GM12878 (cell line): ENCODE measurements around the gene EXOC3L1. TPM values are rescaled to one million over a fixed set of nuclear protein-coding genes. Genes with fewer than 3 reads are reported as not detected.

Source experiments
- ATAC-seq: fragments of 200-7000 bp; cut with Tn5 transposase; 3 replicates; pipeline ENCODE4 v1.9.1; 2020; ENCODE audit warnings: mild to moderate bottlenecking, moderate library complexity
- BruUV-seq: library from RNA; stranded (reverse); fragments of 400-500 nt; replicated peaks from 2 replicates; lab custom pipeline; 2021; lab: Mats Ljungman, UMichigan
- CTCF ChIA-PET: fragments of 300-600 bp; sonication (Branson Sonifier 250); formaldehyde crosslinking; extraction: SDS; loops from one replicate; lab custom pipeline; 2021; ENCODE audit warnings: inconsistent platforms; lab: Yijun Ruan, JAX
- POLR2A ChIA-PET: fragments of 350-600 bp; formaldehyde crosslinking; extraction: SDS; loops from one replicate; lab custom pipeline; 2021; ENCODE audit warnings: inconsistent platforms; lab: Charles Lee
- RAD21 ChIA-PET: fragments of 300-600 bp; sonication (Branson Sonifier 250); formaldehyde crosslinking; loops from one replicate; lab custom pipeline; 2023; ENCODE audit warnings: antibody characterized with exemption; ENCODE audit not compliant: unreplicated experiment; lab: Charles Lee
- SMC1A ChIA-PET: fragments of 300-600 bp; sonication (Branson Sonifier 250); formaldehyde crosslinking; loops from one replicate; lab custom pipeline; 2023; ENCODE audit not compliant: unreplicated experiment, uncharacterized antibody; lab: Charles Lee
- DNase-seq: peaks from one replicate; pipeline ENCODE4 v3.0.0-alpha.2; 2011; ENCODE audit warnings: low read depth, low spot score
- FAIRE-seq: peaks from 3 replicates; lab custom pipeline; 2011; peaks lifted over from hg19 to GRCh38; lab: Jason Lieb, UNC
- H2AFZ ChIP-seq: 2 replicates; pipeline ENCODE4 v1.6.0; 2011; ENCODE audit warnings: low read depth, low read length, control low read depth; ENCODE audit not compliant: control insufficient read depth
- H3K27ac ChIP-seq: 2 replicates; pipeline ENCODE4 v1.5.1; 2011; ENCODE audit warnings: control low read depth; ENCODE audit not compliant: control insufficient read depth, insufficient read depth
- H3K27me3 ChIP-seq, 2 experiments: replicated peaks in 1 of 2; 2 replicates each; pipeline versions ENCODE4 v1.6.0 to v1.6.1; 2011; ENCODE audit warnings: low read length in 1 of 2; ENCODE audit not compliant: control insufficient read depth in 2 of 2, insufficient read depth in 2 of 2
- H3K36me3 ChIP-seq, 2 experiments: 2 replicates each; pipeline ENCODE4 v1.5.1; 2011; ENCODE audit warnings: low read length in 1 of 2; ENCODE audit not compliant: control insufficient read depth in 2 of 2, insufficient read depth in 2 of 2
- H3K4me1 ChIP-seq: 2 replicates; pipeline ENCODE4 v1.6.1; 2011; ENCODE audit warnings: mild to moderate bottlenecking, low read length, moderate library complexity, mixed read lengths; ENCODE audit not compliant: control insufficient read depth, insufficient read depth
- H3K4me2 ChIP-seq: 2 replicates; pipeline ENCODE4 v1.6.0; 2011; ENCODE audit warnings: control low read depth; ENCODE audit not compliant: control insufficient read depth, insufficient read depth
- H3K4me3 ChIP-seq: fragments of 200-600 bp; sonication (generic); 2 replicates; pipeline ENCODE4 v1.5.1; 2016
- H3K79me2 ChIP-seq: 2 replicates; pipeline ENCODE4 v1.6.0; 2011; ENCODE audit warnings: low read length; ENCODE audit not compliant: control insufficient read depth, insufficient read depth
- H3K9ac ChIP-seq: 2 replicates; pipeline ENCODE4 v1.8.0; 2011; ENCODE audit warnings: low read length, control low read depth, mixed read lengths; ENCODE audit not compliant: control insufficient read depth, insufficient read depth
- H3K9me3 ChIP-seq: replicated peaks from 3 replicates; pipeline ENCODE4 v1.5.1; 2011; ENCODE audit warnings: mild to moderate bottlenecking, low read length; ENCODE audit not compliant: control insufficient read depth, insufficient read depth
- H4K20me1 ChIP-seq: 2 replicates; pipeline ENCODE4 v1.6.0; 2011; ENCODE audit not compliant: control insufficient read depth, insufficient read depth
- ATF3 ChIP-seq: IDR thresholded peaks from 2 replicates; pipeline ENCODE4 v1.6.1; 2011; ENCODE audit warnings: low read depth, mild to moderate bottlenecking, low read length, moderate library complexity, borderline replicate concordance; ENCODE audit errors: extremely low read depth
- BHLHE40 ChIP-seq, 2 experiments: fragments of 450-650 bp in 1 of 2; IDR thresholded peaks; 2 replicates each; pipeline ENCODE4 v1.6.1; 2011 to 2017; ENCODE audit warnings: low read depth in 2 of 2, borderline replicate concordance in 1 of 2, improper control_type of control experiment in 1 of 2, low read length in 1 of 2, mild to moderate bottlenecking in 1 of 2
- CEBPB ChIP-seq, 2 experiments: fragments of 150-350 bp in 1 of 2; IDR thresholded peaks; 2 replicates each; pipeline ENCODE4 v1.6.1; 2012 to 2014; ENCODE audit warnings: low read depth in 2 of 2, low read length in 2 of 2, borderline replicate concordance in 1 of 2, inconsistent platforms in 1 of 2
- CHD1 ChIP-seq: IDR thresholded peaks from 2 replicates; pipeline ENCODE4 v1.6.1; 2012; ENCODE audit warnings: low read depth, low read length, improper control_type of control experiment
- CREB1 ChIP-seq: IDR thresholded peaks from 2 replicates; pipeline ENCODE4 v1.6.1; 2012; ENCODE audit warnings: low read depth, mild to moderate bottlenecking, inconsistent platforms
- E2F4 ChIP-seq: IDR thresholded peaks from 2 replicates; pipeline ENCODE4 v1.6.1; 2012; ENCODE audit warnings: low read depth, low read length, improper control_type of control experiment
- ETV6 ChIP-seq, 2 experiments: fragments of 450-650 bp in 1 of 2; IDR thresholded peaks in 1 of 2; conservative IDR thresholded peaks in 1 of 2; 2 replicates each; pipeline ENCODE4 v1.6.1; 2014; ENCODE audit warnings: antibody characterized with exemption in 1 of 2, borderline replicate concordance in 1 of 2, low read depth in 1 of 2, mild to moderate bottlenecking in 1 of 2, moderate library complexity in 1 of 2
- IKZF1 ChIP-seq: fragments of 450-650 bp; conservative IDR thresholded peaks from 2 replicates; pipeline ENCODE4 v1.6.1; 2017; ENCODE audit warnings: antibody characterized with exemption, mild to moderate bottlenecking
- MEF2B ChIP-seq: fragments of 450-650 bp; IDR thresholded peaks from 2 replicates; pipeline ENCODE4 v1.6.1; 2018; ENCODE audit warnings: mild to moderate bottlenecking, moderate library complexity; ENCODE audit not compliant: partially characterized antibody, poor library complexity, severe bottlenecking
- MYC ChIP-seq: IDR thresholded peaks from 2 replicates; pipeline ENCODE4 v1.6.1; 2011; ENCODE audit warnings: mild to moderate bottlenecking, low read length, moderate library complexity, inconsistent platforms; ENCODE audit not compliant: insufficient read depth, insufficient replicate concordance, insufficient read length, severe bottlenecking
- PAX5 ChIP-seq: IDR thresholded peaks from 2 replicates; pipeline ENCODE4 v1.6.1; 2011; ENCODE audit warnings: low read depth, low read length, borderline replicate concordance
- PAX8 ChIP-seq: fragments of 450-650 bp; IDR thresholded peaks from 2 replicates; pipeline ENCODE4 v1.6.1; 2017; ENCODE audit warnings: mild to moderate bottlenecking, moderate library complexity
- SMC3 ChIP-seq: IDR thresholded peaks from 2 replicates; pipeline ENCODE4 v1.6.1; 2011; ENCODE audit warnings: low read length, improper control_type of control experiment, borderline replicate concordance
- TCF3 ChIP-seq: IDR thresholded peaks from 2 replicates; pipeline ENCODE4 v1.6.1; 2012; ENCODE audit warnings: low read depth, mild to moderate bottlenecking, low read length, borderline replicate concordance; ENCODE audit not compliant: insufficient read depth
- TCF7 ChIP-seq: IDR thresholded peaks from 2 replicates; pipeline ENCODE4 v1.6.1; 2014; ENCODE audit warnings: antibody characterized with exemption, borderline replicate concordance
- ZBTB33 ChIP-seq: fragments of 450-650 bp; IDR thresholded peaks from 2 replicates; pipeline ENCODE4 v1.6.1; 2017; ENCODE audit warnings: mild to moderate bottlenecking
- ZNF274 ChIP-seq: IDR thresholded peaks from one replicate; pipeline ENCODE4 v1.8.0; 2011; ENCODE audit not compliant: insufficient read length, insufficient read depth
- ZNF384 ChIP-seq: IDR thresholded peaks from 2 replicates; pipeline ENCODE4 v1.6.1; 2012; ENCODE audit warnings: low read depth, mild to moderate bottlenecking, low read length, improper control_type of control experiment, borderline replicate concordance
- WGBS: methylation state at CpG from one replicate; pipeline ENCODE4 v1.1.6; 2016; ENCODE audit warnings: low lambda C conversion rate; ENCODE audit not compliant: insufficient replicate concordance, insufficient coverage; ENCODE audit errors: missing lambda C conversion rate; 5-methylcytosine and 5-hydroxymethylcytosine counted together
- in situ Hi-C: fragments of 300-500 bp; cut with MboI; formaldehyde crosslinking; loops from 9 replicates; pipeline ENCODE4 v1.14.3; 2018; ENCODE audit warnings: mixed read lengths
- intact Hi-C: fragments of 100-400 bp; cut with micrococcal nuclease; formaldehyde crosslinking; loops from one replicate; pipeline ENCODE4 v1.14.2; 2022; ENCODE audit not compliant: unreplicated experiment
- polyA plus RNA-seq, 11 experiments: library from polyadenylated mRNA; depleted of rRNA in 4 of 11; unstranded in 6 of 11; stranded (reverse) in 5 of 11; fragments of >200 nt; fragmentation: Nextera tagmentation in 4 of 11; fragmentation: Illumina TruSeq in 1 of 11; extraction: Ambion mirVana in 4 of 11; extraction: Trizol in 1 of 11; gene quantifications; 1 replicate in 1 of 11; 2 replicates in 10 of 11; pipeline versions ENCODE4 v1.2.1 to v1.2.3, GENCODE V29; 2011 to 2016; ENCODE audit warnings: inconsistent platforms in 2 of 11, missing spikeins in 2 of 11, low read depth in 1 of 11
- total RNA-seq, 4 experiments: library from RNA; depleted of rRNA in 3 of 4; stranded (reverse); fragments of >200 nt in 3 of 4; fragmentation: Illumina TruSeq in 1 of 4; extraction: Trizol in 1 of 4; gene quantifications; 2 replicates each; pipeline versions ENCODE4 v1.2.1 to v1.2.3, GENCODE V29; 2013 to 2021

The EXOC3L1 gene
- total and polyA plus RNA-seq, 10 of the 15 experiments (the other 5 are each of a cell fraction or from before 2014, with no cell fraction given), result 0.07 to 0.42 TPM; not detected in 8

GRCh38 chr16:67177743-67178699 is 11.9 kb downstream of the EXOC3L1 start:
- Histone ChIP-seq H3K9ac (no peak overlapping the region), H3K27ac (no peak overlapping the region), H3K36me3 (no peaks in the 10 kb centered on the region), H4K20me1 (no peaks in the 10 kb centered on the region; the same call in 1 of the 2 replicates), H3K4me1 (peaks cover 28% of the 10 kb centered on the region), H3K4me2 (peak overlapping the region; percentile 97), H3K9me3 (no peaks in the 10 kb centered on the region), H2AFZ (peak overlapping the region; percentile 29; the same call in 1 of the 2 replicates), H3K79me2 (peaks cover 2% of the 10 kb centered on the region), H3K27me3 (no peaks in the 10 kb centered on the region), H3K4me3 (peak overlapping the region; percentile 55; the same call in 1 of the 2 replicates)
- no peak for DNase-seq
- in situ Hi-C loops, result no loop called here
- peak; percentile 43 for ATAC-seq
- intact Hi-C loops, result no loop called here
- BruUV-seq, result no TSS peak
- CTCF ChIA-PET, result interaction anchor here (1.6 to 5.3 kb wide), 3 partner anchors 18 to 160 kb away, joined by 7 to 36 read pairs (median 8); partner anchors contain the start of genes FBXL8 and TRADD
- WGBS, result 13% methylated on average over 48 of the region's 73 CpGs
- SMC1A ChIA-PET, result interaction anchor here (2.1 kb wide), 1 partner anchor 15 kb away, joined by 10 read pairs; no protein-coding TSS in a partner anchor
- RAD21 ChIA-PET, result interaction anchor here (1.1 kb wide), 1 partner anchor 15 kb away, joined by 3 read pairs; no protein-coding TSS in a partner anchor
- FAIRE-seq, result no peak
- POLR2A ChIA-PET, result interaction anchor here (0.6 to 10.9 kb wide), 3 partner anchors 11 to 149 kb away, joined by 3 to 137 read pairs (median 3); partner anchors contain the start of genes FBXL8, HSF4 and TRADD
- TF ChIP-seq MEF2B (no peak), ZBTB33 (no peak), IKZF1 (peak; percentile 28), TCF7 (no peak), CEBPB (IDR thresholded peaks at IDR 0.05; ENCODE audit: borderline replicate concordance in 1 of 2, low read depth in 2 of 2, low read length in 2 of 2) (no peak), PAX5 (no peak), E2F4 (no peak), ETV6 (conservative IDR thresholded peaks at IDR 0.05 in 1 of 2, IDR thresholded peaks at IDR 0.05 in 1 of 2; ENCODE audit: borderline replicate concordance in 1 of 2, low read depth in 1 of 2) (no peak), TCF3 (0 out of 2 replicates have a peak, but pooled peaks have one; percentile 44), CREB1 (no peak), ATF3 (no peak), BHLHE40 (IDR thresholded peaks at IDR 0.05; ENCODE audit: borderline replicate concordance in 1 of 2, low read depth in 2 of 2, low read length in 1 of 2) (peak in 1 of 2 experiments; percentile 35; a peak in 1 of 4 replicates), MYC (no peak), ZNF274 (no peak), CHD1 (no peak), PAX8 (no peak), ZNF384 (no peak), SMC3 (no peak)
